Natural killer cell treated with Interleukin-12 subunit alpha and Interleukin-12 subunit beta and Interleukin-15 and Interleukin-18, amount 100 ng/mL, for 72 hours (primary cell): ENCODE measurements around the gene FCRLA. TPM values are rescaled to one million over a fixed set of nuclear protein-coding genes. Genes with fewer than 3 reads are reported as not detected.
"Not testable (repeated sequence)": the region's sequence is repeated elsewhere in the genome, so short reads cannot be mapped to it uniquely, and the experiment has no call there.

Experiments used
- ATAC-seq, 2 donors: fragments of 150-1000 bp; cut with Tn5 transposase in 1 of 2; sonication (Bioruptor Pico), chemical (Tn5 transposase) in 1 of 2; 2 replicates each; pipeline ENCODE4 v1.10.0; 2021
- DNase-seq: peaks from one replicate; pipeline ENCODE4 v3.0.0; 2022; ENCODE audit warnings: low spot score
- H3K27ac Mint-ChIP-seq, 2 donors: 1 replicate in 1 of 2; 2 replicates in 1 of 2; pipeline ENCODE4 v1.8.0; 2022; ENCODE audit warnings: mixed read lengths in 2 of 2, mild to moderate bottlenecking in 1 of 2, moderate library complexity in 1 of 2
- H3K27me3 Mint-ChIP-seq, 2 donors: 1 replicate in 1 of 2; 2 replicates in 1 of 2; pipeline ENCODE4 v1.8.0; 2022; ENCODE audit warnings: mixed read lengths in 2 of 2
- H3K36me3 Mint-ChIP-seq: one replicate; pipeline ENCODE4 v1.8.0; 2022; ENCODE audit warnings: mixed read lengths
- H3K4me1 Mint-ChIP-seq, 2 donors: 1 replicate in 1 of 2; 2 replicates in 1 of 2; pipeline ENCODE4 v1.8.0; 2022; ENCODE audit warnings: low read depth in 2 of 2, mixed read lengths in 2 of 2, mild to moderate bottlenecking in 1 of 2
- H3K4me3 Mint-ChIP-seq: one replicate; pipeline ENCODE4 v1.8.0; 2022; ENCODE audit warnings: mixed read lengths
- H3K9me3 Mint-ChIP-seq: 2 replicates; pipeline ENCODE4 v1.8.0; 2022; ENCODE audit warnings: mixed read lengths
- total RNA-seq, 2 donors: library from RNA; stranded (reverse); gene quantifications; one replicate each; pipeline ENCODE4 v1.2.3, GENCODE V29; 2022

The FCRLA gene
- total RNA-seq, 2 donors from 2014 or later = not detected

DNA sequence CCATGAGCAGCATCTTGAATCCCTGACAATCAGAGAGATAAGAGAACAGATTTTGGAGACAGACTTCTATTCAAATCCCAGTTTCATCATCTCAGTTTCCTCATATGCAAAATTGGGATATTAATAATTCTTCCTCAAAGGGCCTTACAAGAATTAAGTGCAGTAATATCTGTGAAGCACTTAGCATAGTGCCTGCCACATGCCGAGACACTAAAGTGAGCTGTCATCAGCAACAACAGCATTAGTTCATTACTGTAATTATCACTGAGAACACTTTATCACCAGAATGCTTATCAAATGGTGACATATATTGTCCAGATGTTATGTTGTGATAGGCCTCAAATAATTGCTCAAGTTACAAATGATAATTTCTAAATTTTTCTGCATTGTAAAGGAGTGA is 13.4 kb downstream of the FCRLA start:
- no peaks in the 10 kb centered on the region for H3K9me3 Mint-ChIP-seq

DNA sequence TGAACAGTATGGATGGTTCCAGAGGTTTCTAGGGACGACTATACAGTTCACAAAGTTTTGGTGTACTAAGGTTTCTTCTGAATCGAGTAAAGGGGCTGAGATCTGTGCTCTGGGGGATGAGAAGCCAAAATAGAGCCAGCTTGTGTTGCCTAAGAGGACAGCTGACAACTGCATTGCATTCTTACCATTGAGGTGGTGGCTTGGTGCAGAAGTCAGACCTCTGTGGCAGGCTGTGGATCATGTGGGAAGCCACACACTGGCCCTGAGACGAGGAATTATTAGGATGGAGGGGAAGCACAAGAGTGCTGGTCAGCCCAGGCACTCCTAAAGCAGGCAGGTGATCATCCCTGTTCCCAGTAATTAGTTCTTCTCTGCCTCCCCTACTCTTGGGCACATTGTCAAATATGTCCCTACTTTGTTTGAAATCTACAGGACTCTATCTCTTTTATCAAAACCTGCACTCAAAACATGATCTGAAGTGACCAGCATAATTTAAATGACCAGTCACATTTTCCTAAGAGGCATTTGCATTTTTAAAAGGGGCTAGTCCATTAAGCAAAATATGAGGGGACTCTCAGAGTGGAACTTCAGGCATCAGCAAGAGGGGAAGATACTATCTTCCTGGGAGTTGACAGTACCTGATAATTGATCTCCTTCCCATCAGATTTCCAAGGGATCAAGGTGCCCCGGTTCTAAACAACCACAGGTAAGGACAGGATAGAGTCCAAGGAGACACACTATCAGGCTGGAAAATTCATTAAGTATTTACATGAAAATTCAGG is 14.1 kb downstream of the FCRLA start, which contains the start of gene FCRLB:
Gene FCRLB (plus strand): TSS at position 589 of the 782 bp plus-strand sequence. CDS start 1,129 bp downstream, outside the sequence.
- H3K4me1 Mint-ChIP-seq = peaks cover 36 to 43% of the 10 kb centered on the region in 2 donors
- no peaks in the 10 kb centered on the region for H3K9me3 Mint-ChIP-seq
- H3K27me3 Mint-ChIP-seq = peaks cover 0 to 4% of the 10 kb centered on the region in 2 donors
- no peaks in the 10 kb centered on the region for H3K36me3 Mint-ChIP-seq
- H3K27ac Mint-ChIP-seq = peak within 1 kb of the TSS; percentile 9 to 34
- ATAC-seq (no peak), DNase-seq (no peak)
- no peak within 1 kb of the TSS for H3K4me3 Mint-ChIP-seq

More for the DNA sequence above, 13.4 kb downstream of the FCRLA start:
- DNase-seq = no peak
- Mint-ChIP-seq H3K4me3 (no peak overlapping the region), H3K27me3 (peaks cover 0 to 5% of the 10 kb centered on the region in 2 donors), H3K4me1 (peaks cover 29 to 36% of the 10 kb centered on the region in 2 donors), H3K27ac (no peak overlapping the region), H3K36me3 (no peaks in the 10 kb centered on the region)
- ATAC-seq = no peak

DNA sequence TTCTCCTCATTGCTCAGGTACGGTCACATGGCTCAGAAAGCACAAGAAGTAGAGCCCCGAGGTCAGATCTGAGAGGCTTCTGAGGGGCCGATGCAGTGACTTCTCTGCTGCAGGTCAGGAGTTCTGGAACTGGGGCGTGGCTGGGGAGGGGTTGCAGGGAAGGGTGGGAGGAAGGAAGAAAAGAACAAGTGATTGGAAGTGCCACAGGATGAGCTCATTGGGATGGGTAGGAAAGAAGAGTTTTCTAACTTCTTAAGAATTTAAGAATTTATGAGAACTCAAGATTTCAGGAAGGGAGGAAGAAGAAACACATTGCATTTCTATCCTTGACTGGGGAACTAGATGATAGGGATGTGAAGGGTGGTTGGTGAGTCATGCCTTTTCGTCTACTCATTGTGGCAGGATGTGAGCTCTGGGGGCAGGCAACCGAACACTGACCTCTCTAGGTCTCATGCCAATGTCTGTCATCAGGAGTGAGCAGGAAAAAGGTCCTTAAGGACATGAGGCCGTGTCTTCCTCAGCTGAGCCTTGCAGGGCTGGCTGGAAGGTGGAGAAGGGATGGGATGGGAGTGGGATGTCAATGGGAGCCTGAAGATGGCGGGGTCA is 14.8 kb downstream of the FCRLA start:
- ATAC-seq (peak in 1 of 2 donors; percentile 41), DNase-seq (no peak)
- peaks cover 38 to 49% of the 10 kb centered on the region in 2 donors for H3K4me1 Mint-ChIP-seq
- H3K4me3 Mint-ChIP-seq = no peak overlapping the region
- H3K27ac Mint-ChIP-seq = peak overlapping the region in 1 of 2 donors; percentile 34
- no peaks in the 10 kb centered on the region for H3K36me3 Mint-ChIP-seq
- peaks cover 0 to 4% of the 10 kb centered on the region in 2 donors for H3K27me3 Mint-ChIP-seq
- no peaks in the 10 kb centered on the region for H3K9me3 Mint-ChIP-seq

DNA sequence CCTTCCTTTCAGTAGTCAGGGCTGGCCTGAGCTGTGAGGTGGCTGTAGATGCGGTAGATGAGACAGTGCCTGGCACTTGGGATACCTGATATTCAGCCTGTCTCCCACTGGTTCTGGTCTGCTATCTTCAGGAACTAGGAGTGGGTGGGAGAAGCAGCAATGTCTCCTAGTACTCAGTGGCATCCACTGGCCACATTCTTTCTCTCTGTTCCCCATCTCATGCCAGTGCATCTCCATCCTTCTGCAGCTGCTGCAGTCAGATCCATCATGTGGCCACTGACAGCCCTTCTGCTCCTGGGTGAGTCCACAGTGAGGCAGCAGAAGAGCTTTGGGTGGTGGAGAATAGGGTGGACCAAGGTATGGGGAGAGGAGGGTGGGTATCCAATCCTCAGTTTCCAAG is 15.4 kb downstream of the FCRLA start:
- no peaks in the 10 kb centered on the region for H3K36me3 Mint-ChIP-seq
- peaks cover 39 to 49% of the 10 kb centered on the region in 2 donors for H3K4me1 Mint-ChIP-seq
- H3K4me3 Mint-ChIP-seq = no peak overlapping the region
- no peak for ATAC-seq
- DNase-seq = no peak
- no peak overlapping the region for H3K27ac Mint-ChIP-seq
- H3K27me3 Mint-ChIP-seq = peaks cover 0 to 2% of the 10 kb centered on the region in 2 donors
- H3K9me3 Mint-ChIP-seq = no peaks in the 10 kb centered on the region

DNA sequence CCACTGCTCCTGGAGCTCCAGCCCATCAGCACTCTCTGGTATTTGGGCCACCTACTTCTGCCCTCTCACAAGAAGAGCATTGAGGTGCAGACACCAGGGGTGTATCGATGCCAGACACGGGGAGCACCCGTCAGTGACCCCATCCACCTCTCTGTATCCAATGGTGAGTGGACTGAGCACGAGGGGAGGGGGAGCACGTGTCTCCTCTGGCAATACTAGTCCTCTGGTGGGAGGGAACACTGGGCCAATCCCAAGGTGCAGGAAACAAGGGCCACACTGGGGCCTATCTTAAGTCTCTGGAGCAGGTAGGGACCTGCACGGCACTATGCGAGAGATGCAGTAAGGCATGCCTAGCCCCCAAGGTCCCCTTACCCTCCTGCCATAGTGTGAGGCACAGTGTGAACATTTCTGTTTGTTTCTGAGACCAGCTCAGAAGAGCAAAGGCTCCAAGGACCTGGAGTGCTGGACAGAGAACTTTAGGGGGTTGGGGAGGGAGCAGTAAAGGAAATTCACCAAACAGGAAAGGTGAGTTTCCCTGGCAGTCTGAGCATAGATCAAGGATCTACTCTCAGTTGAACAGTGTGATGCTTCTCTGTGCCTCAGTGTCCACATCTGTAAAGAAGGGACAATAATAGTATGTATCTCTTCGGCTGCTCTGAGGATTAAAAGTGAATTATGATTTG is 16.6 kb downstream of the FCRLA start:
- no peak overlapping the region for H3K27ac Mint-ChIP-seq
- peaks cover 47 to 57% of the 10 kb centered on the region in 2 donors for H3K4me1 Mint-ChIP-seq
- H3K27me3 Mint-ChIP-seq = peaks cover 0 to 2% of the 10 kb centered on the region in 2 donors

DNA sequence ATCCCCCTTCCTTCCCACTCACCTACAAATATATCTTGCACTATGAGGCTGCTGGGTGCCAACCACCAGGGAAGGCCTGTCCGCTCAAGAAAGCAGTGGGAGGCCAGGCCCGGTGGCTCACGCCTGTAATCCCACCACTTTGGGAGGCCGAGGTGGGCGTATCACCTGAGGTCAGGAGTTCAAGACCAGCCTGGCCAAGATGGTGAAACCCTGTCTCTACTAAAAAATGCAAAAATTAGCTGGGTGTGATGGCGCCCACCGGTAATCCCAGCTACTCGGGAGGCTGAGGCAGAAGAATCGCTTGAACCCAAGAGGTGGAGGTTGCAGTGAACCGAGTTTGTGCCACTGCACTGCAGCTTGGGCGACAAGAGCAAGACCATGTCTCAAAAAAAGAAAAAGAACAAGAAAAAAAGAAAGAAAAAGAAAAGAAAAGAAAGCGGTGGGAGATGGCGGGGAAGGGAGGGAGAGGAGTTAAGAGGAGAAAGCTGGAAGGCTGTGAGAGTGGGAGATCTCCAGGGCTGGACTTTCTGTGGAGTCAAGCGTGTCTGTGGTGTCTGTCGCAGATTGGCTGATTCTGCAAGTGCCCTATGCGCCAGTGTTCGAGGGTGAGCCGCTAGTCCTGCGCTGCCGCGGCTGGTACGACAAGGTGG is 18.4 kb downstream of the FCRLA start:
- Mint-ChIP-seq H3K27ac (peak overlapping the region; percentile 67 to 76), H3K4me3 (peak overlapping the region; percentile 98), H3K4me1 (peaks cover 59 to 70% of the 10 kb centered on the region in 2 donors)
- H3K27me3 Mint-ChIP-seq, ATAC-seq, DNase-seq, H3K9me3 Mint-ChIP-seq, H3K36me3 Mint-ChIP-seq: not testable (repeated sequence)

More for the DNA sequence above, 16.6 kb downstream of the FCRLA start:
- Mint-ChIP-seq H3K9me3 (no peaks in the 10 kb centered on the region), H3K4me3 (peak overlapping the region; percentile 7), H3K36me3 (no peaks in the 10 kb centered on the region)
- ATAC-seq (no peak), DNase-seq (no peak)

DNA sequence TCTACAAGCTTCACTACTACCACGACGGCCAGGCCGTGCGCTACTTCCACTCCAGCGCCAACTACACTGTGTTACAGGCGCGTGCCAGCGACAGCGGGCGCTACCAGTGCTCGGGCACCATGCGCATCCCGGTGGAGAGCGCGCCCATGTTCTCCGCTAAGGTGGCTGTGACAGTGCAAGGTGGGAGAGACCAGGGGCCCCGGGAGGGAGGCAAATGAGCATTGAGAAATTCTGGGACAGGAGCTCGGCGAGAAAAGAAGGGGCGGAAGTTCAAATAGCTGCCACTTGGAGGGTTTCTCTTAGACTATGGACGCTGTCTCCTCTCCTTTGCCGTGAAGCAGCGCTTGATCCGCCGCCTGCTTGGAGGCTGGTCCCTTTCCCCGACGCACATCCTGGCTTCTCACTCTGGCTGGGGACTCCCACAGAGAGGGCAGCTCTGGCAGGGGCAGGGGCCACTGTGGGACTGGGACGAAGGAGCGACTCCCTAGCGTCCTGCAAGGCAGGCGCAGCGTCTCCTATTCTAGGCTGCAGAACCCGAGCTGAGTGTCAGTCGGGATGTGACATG is 19.0 kb downstream of the FCRLA start:
- ATAC-seq = peak; percentile 25 to 43
- H3K36me3 Mint-ChIP-seq = no peaks in the 10 kb centered on the region
- H3K4me1 Mint-ChIP-seq = peaks cover 61 to 71% of the 10 kb centered on the region in 2 donors
- peak overlapping the region; percentile 67 to 76 for H3K27ac Mint-ChIP-seq
- H3K4me3 Mint-ChIP-seq = peak overlapping the region; percentile 98
- no peaks in the 10 kb centered on the region for H3K27me3 Mint-ChIP-seq
- DNase-seq = peak; percentile 63
- H3K9me3 Mint-ChIP-seq = no peaks in the 10 kb centered on the region

DNA sequence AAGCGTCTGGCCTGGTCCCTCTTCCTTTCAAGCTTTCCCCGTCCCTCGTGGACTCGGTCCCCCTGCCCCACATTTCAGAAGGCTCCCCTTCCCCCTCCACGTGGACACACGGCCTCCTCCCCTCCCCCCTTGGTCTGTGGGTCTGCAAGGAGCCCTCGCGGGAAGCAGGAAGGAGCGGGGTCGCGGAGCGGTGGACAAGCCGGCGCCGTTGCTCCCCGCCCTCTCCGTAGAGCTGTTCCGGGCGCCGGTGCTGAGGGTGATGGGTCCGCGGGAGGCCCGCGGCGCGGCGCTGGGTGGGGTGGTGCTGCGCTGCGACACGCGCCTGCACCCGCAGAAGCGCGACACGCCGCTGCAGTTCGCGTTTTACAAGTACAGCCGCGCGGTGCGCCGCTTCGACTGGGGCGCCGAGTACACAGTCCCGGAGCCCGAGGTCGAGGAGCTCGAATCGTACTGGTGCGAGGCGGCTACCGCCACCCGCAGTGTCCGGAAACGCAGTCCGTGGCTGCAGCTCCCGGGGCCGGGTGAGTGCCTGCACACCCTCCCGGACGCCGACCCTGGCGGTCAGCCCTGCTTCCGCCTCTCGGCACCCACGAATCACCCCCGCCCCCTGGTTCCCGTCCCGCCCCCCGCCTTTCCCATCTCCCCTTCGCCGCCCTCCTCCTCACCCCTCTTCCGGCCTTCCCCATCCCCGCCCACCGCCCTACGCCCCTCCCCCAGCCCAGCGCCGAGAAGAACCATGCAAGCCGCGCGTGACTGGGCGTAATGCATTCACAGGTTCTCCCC is 19.6 kb downstream of the FCRLA start:
- DNase-seq (peak; percentile 92), ATAC-seq (peak; percentile 83 to 88)
- Mint-ChIP-seq H3K4me1 (peaks cover 66 to 72% of the 10 kb centered on the region in 2 donors), H3K27ac (peak overlapping the region; percentile 67 to 76), H3K4me3 (peak overlapping the region; percentile 98), H3K27me3 (no peaks in the 10 kb centered on the region), H3K9me3 (no peaks in the 10 kb centered on the region), H3K36me3 (no peaks in the 10 kb centered on the region)

DNA sequence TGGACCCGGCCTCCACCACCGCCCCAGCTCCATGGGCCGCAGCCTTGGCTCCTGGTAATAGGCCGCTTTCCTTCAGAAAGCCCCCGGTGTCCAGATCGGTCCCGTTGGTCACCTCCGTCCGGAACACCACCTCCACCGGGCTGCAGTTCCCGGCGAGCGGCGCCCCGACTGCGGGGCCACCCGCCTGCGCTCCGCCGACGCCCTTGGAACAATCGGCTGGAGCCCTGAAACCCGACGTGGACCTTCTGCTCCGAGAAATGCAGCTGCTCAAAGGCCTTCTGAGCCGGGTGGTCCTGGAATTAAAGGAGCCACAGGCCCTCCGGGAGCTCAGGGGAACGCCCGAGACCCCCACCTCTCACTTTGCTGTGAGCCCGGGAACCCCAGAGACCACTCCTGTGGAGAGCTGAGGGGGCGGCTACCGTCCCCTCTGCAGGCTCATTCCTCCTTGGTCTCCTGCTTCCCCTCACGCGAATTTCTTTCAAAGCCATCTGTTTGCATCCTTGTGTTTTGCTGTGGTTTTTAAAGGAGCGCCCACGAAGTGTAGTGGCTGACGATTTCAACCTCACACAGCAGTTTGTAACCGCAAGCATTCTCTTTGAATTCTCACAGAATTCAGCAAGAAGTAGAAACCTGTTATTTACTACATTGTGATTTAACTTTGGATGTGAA is 20.4 kb downstream of the FCRLA start:
- DNase-seq = peak; percentile 63

DNA sequence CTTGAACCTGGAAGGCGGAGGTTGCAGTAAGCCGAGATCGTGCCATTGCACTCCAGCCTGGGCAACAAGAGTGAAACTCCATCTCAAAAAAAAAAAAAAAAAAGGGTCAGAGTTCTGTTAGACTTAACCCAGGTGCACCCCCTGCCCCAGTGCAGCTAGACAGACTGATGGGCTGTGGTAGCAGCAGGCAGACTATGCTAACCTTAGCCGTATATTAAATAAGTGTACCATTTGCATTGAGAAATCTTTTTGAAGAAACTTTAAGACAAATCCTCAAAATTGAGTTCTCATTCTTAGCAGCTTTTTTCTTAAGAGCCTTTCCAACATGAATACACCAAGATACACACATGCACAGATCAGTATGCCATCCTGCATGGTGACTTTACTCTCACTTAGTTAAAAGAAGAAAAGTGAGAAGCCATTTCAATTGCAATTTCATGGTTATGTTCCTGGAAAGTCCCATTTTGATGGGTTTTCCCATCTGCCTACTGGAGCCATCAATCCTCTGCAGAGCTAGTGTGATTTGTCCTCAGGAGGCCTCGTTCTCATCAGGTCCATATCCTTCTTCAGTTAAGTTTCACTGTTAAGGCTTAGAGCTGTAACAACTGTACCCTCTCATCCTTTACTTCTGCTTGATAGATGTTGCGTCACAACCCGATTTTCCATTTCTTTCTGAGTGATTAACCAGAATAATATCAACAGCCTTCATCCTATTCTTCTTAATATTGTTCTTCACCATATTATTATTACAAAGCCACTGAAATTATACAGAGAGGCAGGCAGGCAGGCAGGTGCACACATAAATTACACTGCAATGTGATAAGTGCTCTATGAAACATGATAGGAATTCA is 21.6 kb downstream of the FCRLA start:
- ATAC-seq (no peak), DNase-seq (no peak)
- Mint-ChIP-seq H3K4me3 (peak overlapping the region; percentile 46), H3K27me3 (no peaks in the 10 kb centered on the region), H3K36me3 (no peaks in the 10 kb centered on the region), H3K9me3 (no peaks in the 10 kb centered on the region), H3K27ac (peak overlapping the region; percentile 87 to 92), H3K4me1 (peaks cover 68 to 69% of the 10 kb centered on the region in 2 donors)

More for the DNA sequence above, 20.4 kb downstream of the FCRLA start:
- Mint-ChIP-seq H3K9me3 (no peaks in the 10 kb centered on the region), H3K36me3 (no peaks in the 10 kb centered on the region), H3K4me3 (peak overlapping the region; percentile 98), H3K27me3 (no peaks in the 10 kb centered on the region), H3K27ac (peak overlapping the region; percentile 87 to 92), H3K4me1 (peaks cover 64 to 69% of the 10 kb centered on the region in 2 donors)
- peak in 1 of 2 donors; percentile 24 for ATAC-seq

DNA sequence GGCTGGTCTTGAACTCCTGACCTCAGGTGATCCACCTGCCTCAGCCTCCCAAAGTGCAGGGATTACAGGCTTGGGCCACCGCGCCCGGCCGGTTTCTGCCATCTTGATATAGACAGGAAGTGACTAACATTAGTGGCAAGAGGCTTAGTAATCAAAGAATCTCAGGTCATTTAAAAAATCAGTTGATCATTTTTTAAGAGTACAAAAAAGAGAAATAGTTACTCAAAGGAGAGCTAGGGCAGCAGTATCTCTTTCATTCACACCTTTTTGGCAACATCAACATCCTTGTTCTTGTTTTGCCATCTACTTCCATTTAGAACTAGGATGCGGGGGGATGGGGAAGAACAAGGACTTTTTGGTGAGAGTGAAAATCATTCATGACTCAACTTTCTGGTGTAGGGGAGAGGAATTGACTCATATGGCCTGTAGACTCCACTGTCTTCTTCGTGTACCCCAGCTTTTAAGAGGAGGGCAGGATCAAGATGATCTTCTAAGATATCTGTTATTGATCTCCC is 23.1 kb downstream of the FCRLA start:
- Mint-ChIP-seq H3K36me3 (no peaks in the 10 kb centered on the region), H3K27ac (peak overlapping the region; percentile 53 to 80), H3K4me3 (peak overlapping the region; percentile 61), H3K27me3 (no peaks in the 10 kb centered on the region), H3K9me3 (no peaks in the 10 kb centered on the region), H3K4me1 (peaks cover 57 to 62% of the 10 kb centered on the region in 2 donors)
- ATAC-seq (peak in 1 of 2 donors; percentile 55), DNase-seq (no peak)
